T-helper 2 cell (primary cell): ENCODE results near the gene GIT2.
"Not testable (repeated sequence)": the region's sequence is repeated elsewhere in the genome, so short reads cannot be mapped to it uniquely, and the experiment has no call there.

Experiments
- DNase-seq, 5 experiments: peaks; one replicate each; pipeline versions ENCODE4 v3.0.0 to v3.0.0-alpha.2; 2012 to 2022

The GIT2 gene

GRCh38 chr12:109943811-109944210 lies 52.4 kb downstream of the GIT2 start:
- no peak for DNase-seq

GRCh38 chr12:109940339-109940923 lies 55.7 kb downstream of the GIT2 start:
- no peak for DNase-seq

- DNase-seq, result no peak
Measured at GRCh38 chr12:109939504-109939903, 56.7 kb downstream of the GIT2 start.

GRCh38 chr12:109938947-109939346 lies 57.2 kb downstream of the GIT2 start:
- no peak for DNase-seq

DNA sequence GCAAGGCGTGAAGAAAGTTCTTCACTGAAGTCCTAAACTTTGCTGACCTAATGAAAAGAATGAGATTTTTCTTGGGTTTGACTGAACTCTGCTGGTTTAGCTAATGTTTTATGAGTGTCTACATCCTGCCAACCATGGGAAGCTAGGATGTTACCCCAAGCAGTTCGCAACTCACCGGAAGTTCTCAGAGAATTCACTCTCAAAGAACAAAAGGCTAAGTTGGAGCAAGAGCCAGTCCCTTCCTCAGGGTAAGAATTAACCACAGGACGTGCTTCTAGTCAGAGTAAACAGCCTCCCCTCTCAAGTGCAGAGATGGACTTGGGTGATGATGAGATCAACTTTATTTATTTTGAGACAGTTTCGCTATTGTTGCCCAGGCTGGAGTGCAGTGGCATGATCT lies 58.8 kb downstream of the GIT2 start:
- no peak for DNase-seq

DNA sequence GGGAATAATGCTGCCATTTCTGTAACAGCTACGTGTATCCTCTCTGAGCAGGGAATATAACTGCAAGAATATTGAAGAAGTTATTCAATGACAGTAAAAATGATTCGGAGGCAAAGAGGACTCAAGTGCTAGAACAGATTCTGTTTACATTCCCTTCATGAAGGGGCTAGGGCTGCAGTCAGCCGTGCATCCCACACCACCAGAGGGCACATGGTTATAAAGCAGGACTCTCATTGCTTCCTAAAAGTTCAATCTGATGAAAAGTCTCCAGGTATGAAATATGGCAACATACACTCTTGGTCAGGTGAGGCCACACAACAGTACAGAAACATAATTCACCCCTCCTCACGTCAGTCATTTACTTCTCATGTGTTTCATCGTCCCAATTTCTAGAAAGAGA lies 62.1 kb downstream of the GIT2 start:
- peak in 1 of 5 experiments; percentile 25 for DNase-seq

DNA sequence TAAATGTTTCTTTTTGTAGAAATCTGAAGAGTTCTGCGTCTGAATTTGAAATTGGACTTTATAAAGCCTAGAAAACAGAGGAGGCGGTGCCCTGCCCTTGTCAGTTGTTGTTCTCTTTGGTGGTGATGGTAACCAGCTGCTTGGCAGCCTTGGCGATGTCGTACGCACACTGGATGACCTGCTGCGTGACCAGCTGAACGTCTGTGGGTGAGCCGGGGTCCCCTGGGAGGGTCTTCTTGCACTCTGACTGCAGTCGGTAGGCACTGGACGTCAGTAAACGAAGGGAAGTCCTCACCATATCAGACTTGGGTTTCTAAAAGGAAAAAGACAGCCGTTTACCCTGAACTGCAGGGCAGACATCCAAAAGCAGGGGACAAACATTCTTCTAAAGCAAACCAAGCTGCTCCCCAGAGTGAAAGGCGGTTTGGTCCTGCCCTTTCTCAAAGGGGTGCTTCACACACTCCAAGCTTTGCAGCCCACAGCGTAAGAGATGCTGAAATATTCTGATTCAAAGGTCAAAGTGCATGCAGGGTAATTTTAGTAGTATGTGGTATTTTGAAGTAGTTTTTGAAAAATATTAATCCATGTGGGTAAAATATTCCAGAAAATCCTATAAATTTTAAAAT lies 63.2 kb downstream of the GIT2 start:
- DNase-seq, result no peak

DNA sequence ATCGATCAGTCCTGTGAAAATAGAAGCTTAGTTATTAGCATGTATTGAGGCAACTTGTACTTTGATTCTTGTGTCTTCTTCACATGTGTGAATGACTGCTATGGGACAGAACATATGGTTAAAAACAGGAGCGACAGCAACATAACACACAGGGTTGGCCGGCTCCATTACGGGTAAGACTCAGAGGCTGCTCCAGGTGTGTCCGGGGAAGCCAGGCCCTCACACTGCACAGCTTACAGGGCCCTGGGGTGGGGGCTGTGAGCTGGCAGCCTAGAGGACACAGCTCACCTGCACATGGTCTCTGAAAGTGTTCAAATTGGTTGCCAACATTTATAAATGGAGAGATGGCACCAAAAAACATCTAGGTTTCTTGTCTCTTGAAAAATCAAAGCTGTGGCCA lies 65.0 kb downstream of the GIT2 start:
- DNase-seq, result no peak

- DNase-seq, result no peak
Measured at GRCh38 chr12:109930028-109930800, 66.0 kb downstream of the GIT2 start.

DNA sequence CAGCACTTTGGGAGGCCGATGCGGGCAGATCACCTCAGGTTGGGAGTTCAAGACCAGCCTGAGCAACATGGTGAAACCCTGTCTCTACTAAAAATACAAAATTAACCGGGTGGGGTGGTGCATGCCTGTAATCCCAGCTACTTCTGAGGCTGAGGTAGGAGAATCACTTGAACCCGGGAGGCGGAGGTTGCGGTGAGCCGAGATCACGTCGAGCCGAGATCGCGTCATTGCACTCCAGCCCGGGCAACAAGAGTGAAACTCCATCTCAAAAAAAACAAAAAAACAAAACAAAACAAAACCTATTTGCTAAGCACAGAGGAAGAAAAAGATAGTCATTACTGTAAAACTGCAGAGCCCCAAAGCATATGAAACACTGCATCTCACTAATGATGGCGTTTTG lies 66.8 kb downstream of the GIT2 start:
- not testable (repeated sequence) for DNase-seq

DNA sequence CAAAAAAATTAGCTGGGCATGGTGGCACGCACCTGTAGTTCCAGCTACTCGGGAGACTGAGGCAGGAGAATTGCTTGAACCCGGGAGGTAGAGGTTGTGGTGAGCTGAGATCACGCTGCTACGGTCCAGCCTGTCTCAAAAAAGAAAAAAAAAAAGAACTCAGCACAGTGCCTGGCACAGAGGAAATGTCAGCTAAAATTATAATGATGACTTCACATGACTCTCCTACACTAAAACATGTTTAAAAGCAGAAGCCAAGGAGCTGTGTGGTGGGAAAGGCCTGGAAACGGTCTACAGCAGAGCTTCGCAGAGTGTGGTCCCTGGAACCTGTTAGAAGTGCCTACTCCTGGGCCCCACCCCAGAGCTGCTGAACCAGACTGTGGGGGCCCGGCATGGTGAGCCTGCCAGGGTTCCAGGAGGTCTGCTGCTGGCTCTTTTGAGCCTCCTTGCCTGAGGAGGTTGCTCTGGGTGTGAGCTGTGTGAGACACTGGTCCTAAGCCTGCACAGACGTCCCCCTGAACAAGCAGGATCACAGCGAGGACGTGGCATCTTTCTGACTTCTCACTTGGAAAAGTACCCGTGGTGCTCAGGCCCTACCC lies 68.0 kb downstream of the GIT2 start:
- DNase-seq, result no peak

DNA sequence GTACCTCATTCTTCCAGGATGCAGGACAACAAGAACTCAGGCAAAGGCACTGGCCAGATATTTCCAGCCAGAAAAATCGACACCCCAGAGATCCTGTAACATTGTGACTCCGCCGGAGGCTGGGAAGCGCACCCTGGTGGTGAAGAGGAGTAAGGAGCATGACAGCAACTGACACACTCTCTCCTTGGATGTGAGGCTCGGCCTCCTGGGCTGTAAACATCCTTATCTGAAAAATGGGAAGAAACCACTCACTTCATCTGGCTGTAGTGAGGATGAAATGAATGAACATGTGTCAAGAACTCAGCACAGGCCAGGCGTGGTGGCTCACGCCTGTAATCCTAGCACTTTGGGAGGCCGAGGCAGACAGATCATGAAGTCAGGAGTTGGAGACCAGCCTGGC lies 68.5 kb downstream of the GIT2 start:
- DNase-seq, result peak in 2 of 5 experiments; percentile 9 to 56

GRCh38 chr12:109926488-109927210 lies 69.5 kb downstream of the GIT2 start:
- DNase-seq, result no peak

GRCh38 chr12:109926016-109926415 lies 70.2 kb downstream of the GIT2 start:
- no peak for DNase-seq

DNA sequence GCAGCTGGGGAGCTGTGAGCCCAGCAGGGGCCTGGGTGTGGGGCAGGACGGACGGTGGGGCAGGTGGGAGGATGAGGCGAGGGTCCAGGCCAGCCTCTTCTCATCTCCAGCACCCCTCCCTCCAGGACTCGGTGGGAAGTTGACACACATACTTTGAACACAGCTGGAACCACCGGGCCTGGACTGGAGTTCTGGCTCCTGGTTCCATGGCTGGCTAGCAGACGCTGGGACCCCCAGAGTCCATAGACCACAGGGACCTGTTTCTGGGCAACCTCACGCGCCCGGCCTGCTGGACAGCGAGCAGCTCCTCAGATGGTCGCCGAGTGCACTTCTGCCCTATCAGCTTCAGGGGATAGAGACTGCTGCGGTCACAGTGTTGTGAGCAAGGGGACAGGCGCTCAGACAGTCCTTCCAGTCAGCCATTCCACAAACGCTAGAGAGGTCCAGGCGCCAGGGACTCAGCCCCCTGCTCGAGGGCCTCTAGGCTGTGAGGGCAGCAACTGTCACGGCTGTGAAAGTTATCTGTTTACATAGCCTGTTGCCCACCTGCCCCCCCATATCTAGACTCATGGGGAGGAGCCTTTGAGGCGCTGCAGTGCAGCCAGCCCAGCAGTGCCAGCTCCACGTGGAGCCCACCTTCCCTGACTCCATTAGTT lies 70.9 kb downstream of the GIT2 start:
- no peak for DNase-seq

DNA sequence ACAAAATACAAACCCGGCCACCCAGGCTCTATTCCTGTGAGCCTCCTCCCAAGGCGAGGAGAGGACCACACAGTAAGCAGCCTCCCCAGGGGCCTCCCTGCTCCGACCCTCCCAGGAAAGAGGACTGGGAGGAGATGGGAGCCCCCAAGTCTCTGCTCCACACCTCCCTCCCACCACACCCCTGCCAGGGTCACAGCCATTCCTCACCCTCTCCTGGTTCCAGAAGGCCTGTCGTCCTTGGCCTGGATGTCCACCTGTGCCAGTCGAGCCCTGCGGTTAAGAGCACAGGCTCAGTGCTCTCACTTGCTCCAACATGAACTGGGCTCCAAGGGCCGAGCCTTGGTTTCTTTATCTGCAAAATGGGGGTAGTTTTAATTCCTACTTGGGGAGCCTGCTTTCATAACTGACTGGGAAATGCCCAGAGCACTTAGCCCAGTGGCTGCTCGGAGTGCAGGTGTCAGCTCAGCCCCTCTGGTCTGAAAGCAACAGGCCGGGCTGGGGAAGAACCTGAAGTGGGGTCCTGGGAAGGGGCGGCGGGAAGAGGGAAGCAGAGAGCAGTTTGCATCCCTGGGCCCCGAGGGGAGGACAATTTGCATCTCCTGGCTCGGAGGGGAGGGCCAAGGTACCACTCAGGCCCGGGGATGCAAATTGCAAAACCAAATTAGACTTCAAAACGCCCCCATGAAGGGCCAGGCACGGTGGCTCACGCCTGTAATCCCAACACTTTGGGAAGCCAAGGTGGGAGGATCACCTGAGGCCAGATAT lies 72.5 kb downstream of the GIT2 start:
- no peak for DNase-seq

GRCh38 chr12:109923038-109923437 lies 73.1 kb downstream of the GIT2 start:
- no peak for DNase-seq

- no peak for DNase-seq
Measured at GRCh38 chr12:109921982-109922381, 74.2 kb downstream of the GIT2 start.

DNA sequence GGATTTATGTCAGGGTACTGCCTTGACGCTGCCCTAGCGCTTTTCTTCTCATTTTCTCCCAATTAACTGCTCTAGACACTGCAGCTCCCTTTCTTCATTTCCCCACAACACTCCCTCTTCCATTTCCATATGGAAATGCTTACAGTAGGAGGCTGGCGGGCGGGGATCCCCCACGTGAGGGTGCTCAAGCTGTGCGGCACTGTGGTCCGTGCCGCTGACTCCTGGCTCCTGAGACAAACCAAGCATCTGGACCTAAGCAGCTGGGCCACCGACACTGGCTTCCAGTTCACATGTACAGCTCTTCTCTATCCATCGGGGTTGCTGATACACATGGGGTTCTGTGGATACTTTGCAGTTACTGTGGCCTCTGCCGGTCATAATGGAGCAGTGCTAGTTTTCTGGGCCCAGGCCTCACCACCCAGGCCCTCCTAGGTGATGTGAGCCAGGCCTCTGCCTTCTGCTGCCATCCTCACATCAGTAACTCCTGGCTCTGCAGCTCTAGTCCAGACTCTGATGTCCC lies 75.8 kb downstream of the GIT2 start:
- DNase-seq, result no peak

DNA sequence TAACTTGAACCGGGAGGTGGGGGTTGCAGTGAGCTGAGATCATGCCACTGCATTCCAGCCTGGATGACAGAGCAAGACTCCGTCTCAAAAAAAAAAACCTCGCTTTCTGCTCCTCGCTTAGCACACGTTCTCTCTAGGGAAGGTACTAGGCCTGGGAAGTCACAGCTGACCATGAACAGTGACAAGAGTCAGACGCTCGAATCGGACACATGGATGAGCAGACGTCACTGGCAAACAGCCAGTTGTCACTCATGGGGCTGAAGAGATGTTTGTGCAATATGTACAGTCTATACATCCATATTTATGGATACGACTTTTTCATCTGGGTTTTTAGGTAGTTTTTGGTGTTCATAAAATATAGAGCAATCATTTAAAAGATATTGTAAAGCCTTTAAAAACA lies 76.7 kb downstream of the GIT2 start:
- DNase-seq, result no peak

DNA sequence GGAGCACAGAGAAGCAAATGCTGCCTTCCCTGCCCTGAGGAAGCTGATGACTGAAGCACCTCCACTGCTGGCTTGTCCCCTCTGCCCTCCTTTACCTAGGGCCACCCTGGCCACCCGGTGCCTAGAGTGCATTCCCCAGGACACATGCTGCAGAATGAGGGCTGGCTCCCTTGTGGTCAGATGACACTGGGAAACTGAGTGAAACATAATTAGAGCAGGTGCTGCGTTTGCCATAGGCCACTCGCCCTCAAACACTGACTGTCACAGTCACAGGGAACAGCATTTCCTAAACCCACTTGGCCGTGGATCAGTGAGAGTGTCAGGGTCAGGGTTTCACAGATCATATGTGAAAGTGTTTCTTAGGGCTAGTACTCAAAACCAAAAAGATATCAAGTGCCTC lies 80.1 kb downstream of the GIT2 start:
- DNase-seq, result no peak
